ENCODE measurements around the gene MRAP2. TPM values are rescaled to one million over a fixed set of nuclear protein-coding genes. Genes with fewer than 3 reads are reported as not detected.

MRAP2 gene
- total RNA-seq, 4 donors from 2014 or later: 2.2 to 7.6 (median 4.4) TPM

GRCh38 chr6:84072442-84072997 is 38.9 kb downstream of the MRAP2 start:
- Histone ChIP-seq H3K4me3 (no peak overlapping the region), H3K36me3 (no peaks in the 10 kb centered on the region), H3K27ac (no peak overlapping the region), H3K27me3 (peaks cover 0 to 3% of the 10 kb centered on the region in 2 donors), H3K9me3 (peaks cover 0 to 10% (median 0%) of the 10 kb centered on the region in 4 donors), H3K4me1 (no peaks in the 10 kb centered on the region)
- DNase-seq (ENCODE audit: low spot score in 2 of 2): no peak
- WGBS, 2 donors: 93 to 94% methylated on average over 7 of the region's 7 CpGs
- TF ChIP-seq EP300 (IDR thresholded peaks at IDR 0.05): no peak
- TF ChIP-seq POLR2A (IDR thresholded peaks at IDR 0.05): no peak
- no peak for TF ChIP-seq CTCF (IDR thresholded peaks at IDR 0.05)

- Histone ChIP-seq H3K9me3 (peaks cover 0 to 6% (median 0%) of the 10 kb centered on the region in 4 donors), H3K27me3 (peaks cover 0 to 3% of the 10 kb centered on the region in 2 donors), H3K4me1 (no peaks in the 10 kb centered on the region), H3K36me3 (no peaks in the 10 kb centered on the region), H3K27ac (no peak overlapping the region), H3K4me3 (no peak overlapping the region)
- no peak for DNase-seq (ENCODE audit: low spot score in 2 of 2)
- WGBS, 2 donors: 53 to 59% methylated on average over 6 of the region's 6 CpGs
- TF ChIP-seq EP300 (IDR thresholded peaks at IDR 0.05): no peak
- no peak for TF ChIP-seq CTCF (IDR thresholded peaks at IDR 0.05)
- no peak for TF ChIP-seq POLR2A (IDR thresholded peaks at IDR 0.05)
These were observed 41.6 kb downstream of the MRAP2 start for GRCh38 chr6:84074988-84075781.

- no peak for TF ChIP-seq EP300 (IDR thresholded peaks at IDR 0.05)
- no peak for TF ChIP-seq CTCF (IDR thresholded peaks at IDR 0.05)
- no peak for TF ChIP-seq POLR2A (IDR thresholded peaks at IDR 0.05)
These were observed 44.1 kb downstream of the MRAP2 start for GRCh38 chr6:84077645-84078044.

DNA sequence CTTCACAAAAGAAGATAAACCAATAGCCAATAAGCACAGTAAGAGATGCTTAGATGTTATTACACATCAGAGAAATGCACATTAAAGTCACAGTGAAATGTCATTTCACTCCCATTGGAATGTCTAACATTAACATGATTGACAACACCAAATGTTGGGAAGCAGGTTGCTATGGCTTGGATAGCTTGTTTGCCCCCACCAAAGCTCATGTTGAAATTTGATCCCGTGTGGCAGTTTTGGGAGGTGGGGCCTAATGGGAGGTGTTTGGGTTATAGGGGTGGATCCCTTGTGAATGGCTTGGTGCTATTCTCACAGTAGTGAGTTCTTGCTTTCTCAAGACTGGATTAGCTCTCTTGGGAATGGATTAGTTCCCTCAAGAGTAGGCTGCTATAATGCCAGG is 44.8 kb downstream of the MRAP2 start:
- H3K36me3 ChIP-seq: no peaks in the 10 kb centered on the region
- no peaks in the 10 kb centered on the region for H3K4me1 ChIP-seq
- TF ChIP-seq CTCF (IDR thresholded peaks at IDR 0.05) (no peak), EP300 (IDR thresholded peaks at IDR 0.05) (no peak), POLR2A (IDR thresholded peaks at IDR 0.05) (no peak)
- 33 to 35% methylated on average over 1 of the region's 1 CpG for WGBS, 2 donors
- DNase-seq (ENCODE audit: low spot score in 2 of 2): no peak
- no peaks in the 10 kb centered on the region for H3K9me3 ChIP-seq
- no peak overlapping the region for H3K4me3 ChIP-seq
- peaks cover 0 to 3% of the 10 kb centered on the region in 2 donors for H3K27me3 ChIP-seq
- no peak overlapping the region for H3K27ac ChIP-seq

More at GRCh38 chr6:84077645-84078044, 44.1 kb downstream of the MRAP2 start:
- no peaks in the 10 kb centered on the region for H3K9me3 ChIP-seq
- no peak overlapping the region for H3K27ac ChIP-seq
- DNase-seq (ENCODE audit: low spot score in 2 of 2): no peak
- no peaks in the 10 kb centered on the region for H3K4me1 ChIP-seq
- H3K4me3 ChIP-seq: no peak overlapping the region
- H3K36me3 ChIP-seq: no peaks in the 10 kb centered on the region
- H3K27me3 ChIP-seq: peaks cover 0 to 3% of the 10 kb centered on the region in 2 donors
- WGBS, 2 donors: 75 to 86% methylated on average over 2 of the region's 2 CpGs

- TF ChIP-seq EP300 (IDR thresholded peaks at IDR 0.05) (no peak), POLR2A (IDR thresholded peaks at IDR 0.05) (no peak)
- H3K36me3 ChIP-seq: no peaks in the 10 kb centered on the region
- H3K4me3 ChIP-seq: no peak overlapping the region
These were observed 47.6 kb downstream of the MRAP2 start for GRCh38 chr6:84081222-84081621.

More at GRCh38 chr6:84081222-84081621, 47.6 kb downstream of the MRAP2 start:
- Histone ChIP-seq H3K27me3 (peaks cover 0 to 3% of the 10 kb centered on the region in 2 donors), H3K9me3 (no peaks in the 10 kb centered on the region), H3K4me1 (no peaks in the 10 kb centered on the region), H3K27ac (no peak overlapping the region)
- DNase-seq (ENCODE audit: low spot score in 2 of 2): no peak
- 85 to 95% methylated on average over 2 of the region's 2 CpGs for WGBS, 2 donors
